Measurements from ENCODE around the gene PSTPIP1. TPM values are rescaled to one million over a fixed set of nuclear protein-coding genes. Genes with fewer than 3 reads are reported as not detected.

PSTPIP1 gene
- total and polyA plus RNA-seq, 2 of the 13 experiments (the other 11 are each of a cell fraction or from before 2014, with no cell fraction given): 4.4 to 8.7 TPM

- no TSS peak for BruUV-seq (replicated peaks)
- no peaks in the 10 kb centered on the region for H3K9me3 ChIP-seq (ENCODE audit: low read length)
- H2AFZ ChIP-seq (ENCODE audit: low read length): no peak overlapping the region
- ChIA-PET CTCF (ENCODE audit: low intra/inter-chr PET ratio, low total read pairs) (no interaction called here), POLR2A (no interaction called here)
- H4K20me1 ChIP-seq (ENCODE audit: insufficient read depth, low read length): no peaks in the 10 kb centered on the region
- 37% methylated on average over 14 of the region's 21 CpGs for WGBS (ENCODE audit: low lambda C conversion rate)
- H3K4me3 ChIP-seq (replicated peaks in 1 of 3; ENCODE audit: insufficient read depth in 1 of 3, low read depth in 2 of 3, low read length in 3 of 3): no peak overlapping the region
- H3K36me3 ChIP-seq (replicated peaks in 1 of 2; ENCODE audit: control insufficient read depth in 1 of 2, insufficient read depth in 2 of 2, low read length in 2 of 2): no peaks in the 10 kb centered on the region
- no peaks in the 10 kb centered on the region for H3K79me2 ChIP-seq (ENCODE audit: insufficient read depth, low read length)
- H3K27ac ChIP-seq (ENCODE audit: extremely low read length, insufficient read depth, low read length): no peak overlapping the region
- H3K27me3 ChIP-seq (ENCODE audit: control insufficient read depth in 1 of 2, insufficient read depth in 2 of 2, low read length in 2 of 2): peaks cover 2 to 26% of the 10 kb centered on the region in 2 experiments; a peak in 4 of 5 replicates
- in situ Hi-C loops (cut with HindIII; ENCODE audit: extremely low pct_ligation_motif_present, low pct_unique_long_range_greater_than_20kb): no loop called here
- no peak for DNase-seq (ENCODE audit: low spot score)
- FAIRE-seq: no peak
- TF ChIP-seq ZNF235 (CRISPR knock-in tag; IDR thresholded peaks at IDR 0.05; ENCODE audit: borderline replicate concordance) (no peak), ZC3H4 (CRISPR knock-in tag; IDR thresholded peaks at IDR 0.05; ENCODE audit: borderline replicate concordance) (no peak), ZBTB20 (CRISPR knock-in tag; IDR thresholded peaks at IDR 0.05; ENCODE audit: borderline replicate concordance, low read depth) (no peak), DMAP1 (CRISPR knock-in tag; IDR thresholded peaks at IDR 0.05) (no peak), BRCA1 (CRISPR knock-in tag; IDR thresholded peaks at IDR 0.05) (no peak), ZNF333 (CRISPR knock-in tag; IDR thresholded peaks at IDR 0.05; ENCODE audit: borderline replicate concordance) (no peak), ZNF224 (CRISPR knock-in tag; IDR thresholded peaks at IDR 0.05) (no peak), ZNF10 (CRISPR knock-in tag; IDR thresholded peaks at IDR 0.05; ENCODE audit: borderline replicate concordance, low read depth) (no peak), ARNTL (CRISPR knock-in tag; IDR thresholded peaks at IDR 0.05) (no peak), ATF4 (CRISPR knock-in tag; IDR thresholded peaks at IDR 0.05) (no peak), ISX (CRISPR knock-in tag; conservative IDR thresholded peaks at IDR 0.05) (no peak), TP53 (CRISPR knock-in tag; conservative IDR thresholded peaks at IDR 0.05) (no peak), TRAFD1 (CRISPR knock-in tag; IDR thresholded peaks at IDR 0.05; ENCODE audit: borderline replicate concordance) (no peak), HNRNPK (IDR thresholded peaks at IDR 0.05; ENCODE audit: low read depth, low read length, poor library complexity, severe bottlenecking) (no peak), NRL (CRISPR knock-in tag; IDR thresholded peaks at IDR 0.05; ENCODE audit: borderline replicate concordance) (no peak)
- no peak overlapping the region for H3K9ac ChIP-seq (ENCODE audit: insufficient read depth, low read depth, low read length)
- ATAC-seq: no peak
- H3K4me1 ChIP-seq (ENCODE audit: insufficient read depth, low read length): no peaks in the 10 kb centered on the region
- no peak overlapping the region for H3K4me2 ChIP-seq (ENCODE audit: low read depth, low read length)
- intact Hi-C loops (cut with micrococcal nuclease; ENCODE audit: unreplicated experiment): no loop called here
Measured at GRCh38 chr15:76972389-76973361, 22.3 kb upstream of the PSTPIP1 start.

Data from HepG2 (cell line).